Liver (tissue), 9 donors: ENCODE results near the gene TFF3. TPM values are rescaled to one million over a fixed set of nuclear protein-coding genes. Genes with fewer than 3 reads are reported as not detected.

ENCODE experiments used
- DNase-seq: peaks from one replicate; pipeline ENCODE4 v3.0.0-alpha.2; 2017; ENCODE audit warnings: low spot score
- H3K27ac ChIP-seq, 2 donors: one replicate each; pipeline ENCODE4 v1.7.0; 2013; ENCODE audit warnings: inconsistent platforms in 2 of 2, low read length in 2 of 2, control low read depth in 1 of 2, low read depth in 1 of 2, mild to moderate bottlenecking in 1 of 2
- H3K27me3 ChIP-seq, 4 donors: one replicate each; pipeline versions ENCODE4 v1.6.1 to v1.7.0; 2013; ENCODE audit warnings: low read length in 3 of 4, inconsistent platforms in 1 of 4, mild to moderate bottlenecking in 1 of 4, moderate library complexity in 1 of 4; ENCODE audit not compliant: control insufficient read depth in 4 of 4, insufficient read depth in 4 of 4
- H3K36me3 ChIP-seq, 4 donors: one replicate each; pipeline versions ENCODE4 v1.6.1 to v1.7.0; 2013; ENCODE audit warnings: low read length in 3 of 4, mild to moderate bottlenecking in 3 of 4, low read depth in 1 of 4, moderate library complexity in 1 of 4; ENCODE audit not compliant: control insufficient read depth in 4 of 4, insufficient read depth in 3 of 4
- H3K4me1 ChIP-seq, 4 donors: one replicate each; pipeline versions ENCODE4 v1.6.1 to v1.7.0; 2013; ENCODE audit warnings: low read length in 3 of 4, mild to moderate bottlenecking in 3 of 4, moderate library complexity in 1 of 4; ENCODE audit not compliant: control insufficient read depth in 4 of 4, insufficient read depth in 4 of 4
- H3K4me3 ChIP-seq, 3 donors: one replicate each; pipeline versions ENCODE4 v1.6.1 to v1.7.0; 2013; ENCODE audit warnings: low read length in 3 of 3, control low read depth in 1 of 3, low read depth in 1 of 3, mild to moderate bottlenecking in 1 of 3
- H3K9ac ChIP-seq, 2 donors: one replicate each; pipeline ENCODE4 v1.7.0; 2013; ENCODE audit warnings: low read length in 2 of 2, mild to moderate bottlenecking in 2 of 2, moderate library complexity in 2 of 2, control low read depth in 1 of 2, low read depth in 1 of 2
- H3K9me3 ChIP-seq, 4 donors: one replicate each; pipeline versions ENCODE4 v1.6.1 to v1.7.0; 2013; ENCODE audit warnings: low read length in 3 of 4; ENCODE audit not compliant: control insufficient read depth in 4 of 4
- EGR1 ChIP-seq, 2 donors: IDR thresholded peaks; 2 replicates each; pipeline ENCODE4 v1.6.1; 2016 to 2018; ENCODE audit warnings: antibody characterized with exemption in 2 of 2, low read depth in 2 of 2
- FOXA1 ChIP-seq: IDR thresholded peaks from 2 replicates; pipeline ENCODE4 v1.6.1; 2016; ENCODE audit warnings: antibody characterized with exemption
- GABPA ChIP-seq, 2 donors: IDR thresholded peaks in 1 of 2; conservative IDR thresholded peaks in 1 of 2; 2 replicates each; pipeline ENCODE4 v1.6.1; 2016; ENCODE audit warnings: antibody characterized with exemption in 2 of 2, mild to moderate bottlenecking in 1 of 2, moderate library complexity in 1 of 2
- HNF4A ChIP-seq, 2 donors: conservative IDR thresholded peaks; 2 replicates each; pipeline ENCODE4 v1.6.1; 2016; ENCODE audit warnings: antibody characterized with exemption in 2 of 2, mild to moderate bottlenecking in 2 of 2
- HNF4G ChIP-seq: IDR thresholded peaks from 2 replicates; pipeline ENCODE4 v1.6.1; 2016; ENCODE audit warnings: antibody characterized with exemption
- JUND ChIP-seq, 2 donors: IDR thresholded peaks; 2 replicates each; pipeline ENCODE4 v1.6.1; 2016; ENCODE audit warnings: antibody characterized with exemption in 2 of 2
- RAD21 ChIP-seq, 2 donors: IDR thresholded peaks; 2 replicates each; pipeline ENCODE4 v1.6.1; 2016; ENCODE audit warnings: antibody characterized with exemption in 2 of 2, mild to moderate bottlenecking in 2 of 2
- RXRA ChIP-seq, 2 donors: IDR thresholded peaks; 2 replicates each; pipeline ENCODE4 v1.6.1; 2017 to 2018; ENCODE audit warnings: antibody characterized with exemption in 2 of 2, mild to moderate bottlenecking in 1 of 2
- SP1 ChIP-seq: IDR thresholded peaks from 2 replicates; pipeline ENCODE4 v1.6.1; 2018; ENCODE audit warnings: antibody characterized with exemption, mild to moderate bottlenecking
- TAF1 ChIP-seq: conservative IDR thresholded peaks from 2 replicates; pipeline ENCODE4 v1.6.1; 2016; ENCODE audit warnings: antibody characterized with exemption, mild to moderate bottlenecking
- whole genome bisulfite sequencing: extraction: QIAGEN DNeasy Blood & Tissue Kit; methylation state at CpG from one replicate; pipeline ENCODE4 v1.1.7; 2013; 5-methylcytosine and 5-hydroxymethylcytosine counted together
- polyA plus RNA-seq, 2 donors: library from polyadenylated mRNA; stranded (reverse) in 1 of 2; unstranded in 1 of 2; fragments of 200-250 nt in 1 of 2; fragments of >200 nt in 1 of 2; fragmentation: Nextera tagmentation in 1 of 2; extraction: Ambion mirVana in 1 of 2; gene quantifications; one replicate each; pipeline versions ENCODE4 v1.2.1 to v1.2.3, GENCODE V29; 2013 to 2015
- total RNA-seq, 2 donors: library from RNA; depleted of rRNA; stranded (reverse); fragments of >200 nt; gene quantifications; one replicate each; pipeline ENCODE4 v1.2.3, GENCODE V29; 2014
- TF ChIP-seq, protein P1 (sequence below): IDR thresholded peaks from 2 replicates; pipeline ENCODE4 v1.6.1; 2016; ENCODE audit warnings: antibody characterized with exemption
- TF ChIP-seq, protein P2 (sequence below): fragments of 150-350 bp; IDR thresholded peaks from 2 replicates; pipeline ENCODE4 v1.5.1; 2017; ENCODE audit warnings: improper control_type of control experiment, low read depth, low read length; ENCODE audit not compliant: missing input control
- TF ChIP-seq, protein P3 (sequence below): IDR thresholded peaks from 2 replicates; pipeline ENCODE4 v1.6.1; 2016; ENCODE audit warnings: antibody characterized with exemption
- TF ChIP-seq, protein P4 (sequence below): IDR thresholded peaks from 2 replicates; pipeline ENCODE4 v1.6.1; 2016; ENCODE audit warnings: antibody characterized with exemption, mild to moderate bottlenecking
- TF ChIP-seq, protein P5 (sequence below): IDR thresholded peaks from 2 replicates; pipeline ENCODE4 v1.6.1; 2016; ENCODE audit warnings: antibody characterized with exemption
- donor health status: healthy.
- donor health status: healthy.
- donor health status: healthy.
- donor health status: healthy.
- donor health status: healthy.

The TFF3 gene
- total and polyA plus RNA-seq, 4 donors, result 0.09 to 4.1 (median 1.5) TPM

DNA sequence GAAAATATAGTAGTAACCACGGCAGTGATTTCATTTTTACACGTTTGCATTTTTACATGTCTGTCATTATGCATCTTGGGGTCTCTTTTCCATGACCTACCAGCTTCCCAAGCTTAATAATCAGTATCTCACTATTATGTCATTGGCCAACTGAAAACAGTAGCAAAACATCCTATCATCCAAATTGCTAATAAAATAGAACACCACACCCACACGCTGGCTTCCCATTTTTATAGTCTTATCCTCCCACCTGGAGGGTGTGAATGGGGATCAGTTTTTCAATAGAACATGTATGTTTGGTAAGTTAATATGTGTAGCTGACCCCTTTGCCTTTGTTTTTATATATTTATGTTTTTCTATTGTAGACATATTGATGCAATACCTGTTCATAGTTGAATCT lies 11.8 kb downstream of the TFF3 start:
- no peak overlapping the region for H3K27ac ChIP-seq
- no peaks in the 10 kb centered on the region for H3K4me1 ChIP-seq
- H3K9ac ChIP-seq, result no peak overlapping the region
- H3K27me3 ChIP-seq, result peaks cover 0 to 4% (median 0%) of the 10 kb centered on the region in 4 donors
- H3K36me3 ChIP-seq, result no peaks in the 10 kb centered on the region
- WGBS, result 77% methylated on average over 3 of the region's 3 CpGs
- no peak overlapping the region for H3K4me3 ChIP-seq
- TF ChIP-seq RAD21 (IDR thresholded peaks at IDR 0.05), result no peak
- TF ChIP-seq HNF4G, result no peak
- no peak for TF ChIP-seq FOXA1
- no peak for DNase-seq
- no peaks in the 10 kb centered on the region for H3K9me3 ChIP-seq

DNA sequence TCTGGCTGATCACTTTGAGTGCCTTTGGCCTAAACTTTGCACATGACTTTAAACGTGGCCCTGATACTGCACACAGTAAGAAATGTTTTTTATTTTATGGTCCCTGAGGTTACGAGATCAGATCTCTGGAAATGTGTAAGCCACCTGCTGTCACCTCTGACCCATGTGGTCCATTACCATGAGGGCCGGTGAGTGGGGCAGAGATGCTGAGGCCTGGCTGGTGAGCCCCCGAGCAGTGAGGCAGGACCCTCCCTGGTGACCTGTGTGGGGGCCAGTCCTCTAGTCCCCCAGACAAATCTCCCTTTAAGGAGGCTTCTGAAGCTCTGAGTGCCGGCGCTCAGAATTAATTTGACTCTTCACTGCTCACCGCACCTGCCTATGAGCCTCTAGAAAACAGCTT lies 12.4 kb downstream of the TFF3 start:
- Histone ChIP-seq H3K9me3 (no peaks in the 10 kb centered on the region), H3K36me3 (no peaks in the 10 kb centered on the region), H3K4me3 (no peak overlapping the region), H3K27ac (peak overlapping the region in 1 of 2 donors; percentile 61), H3K9ac (no peak overlapping the region), H3K27me3 (no peaks in the 10 kb centered on the region), H3K4me1 (no peaks in the 10 kb centered on the region)
- WGBS, result 66% methylated on average over 7 of the region's 7 CpGs
- TF ChIP-seq, protein P1, sequence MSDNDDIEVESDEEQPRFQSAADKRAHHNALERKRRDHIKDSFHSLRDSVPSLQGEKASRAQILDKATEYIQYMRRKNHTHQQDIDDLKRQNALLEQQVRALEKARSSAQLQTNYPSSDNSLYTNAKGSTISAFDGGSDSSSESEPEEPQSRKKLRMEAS, result no peak
- TF ChIP-seq, protein P2, sequence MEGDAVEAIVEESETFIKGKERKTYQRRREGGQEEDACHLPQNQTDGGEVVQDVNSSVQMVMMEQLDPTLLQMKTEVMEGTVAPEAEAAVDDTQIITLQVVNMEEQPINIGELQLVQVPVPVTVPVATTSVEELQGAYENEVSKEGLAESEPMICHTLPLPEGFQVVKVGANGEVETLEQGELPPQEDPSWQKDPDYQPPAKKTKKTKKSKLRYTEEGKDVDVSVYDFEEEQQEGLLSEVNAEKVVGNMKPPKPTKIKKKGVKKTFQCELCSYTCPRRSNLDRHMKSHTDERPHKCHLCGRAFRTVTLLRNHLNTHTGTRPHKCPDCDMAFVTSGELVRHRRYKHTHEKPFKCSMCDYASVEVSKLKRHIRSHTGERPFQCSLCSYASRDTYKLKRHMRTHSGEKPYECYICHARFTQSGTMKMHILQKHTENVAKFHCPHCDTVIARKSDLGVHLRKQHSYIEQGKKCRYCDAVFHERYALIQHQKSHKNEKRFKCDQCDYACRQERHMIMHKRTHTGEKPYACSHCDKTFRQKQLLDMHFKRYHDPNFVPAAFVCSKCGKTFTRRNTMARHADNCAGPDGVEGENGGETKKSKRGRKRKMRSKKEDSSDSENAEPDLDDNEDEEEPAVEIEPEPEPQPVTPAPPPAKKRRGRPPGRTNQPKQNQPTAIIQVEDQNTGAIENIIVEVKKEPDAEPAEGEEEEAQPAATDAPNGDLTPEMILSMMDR, result no peak
- TF ChIP-seq, protein P3, sequence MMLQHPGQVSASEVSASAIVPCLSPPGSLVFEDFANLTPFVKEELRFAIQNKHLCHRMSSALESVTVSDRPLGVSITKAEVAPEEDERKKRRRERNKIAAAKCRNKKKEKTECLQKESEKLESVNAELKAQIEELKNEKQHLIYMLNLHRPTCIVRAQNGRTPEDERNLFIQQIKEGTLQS, result no peak
- TF ChIP-seq HNF4A (conservative IDR thresholded peaks at IDR 0.05), result no peak
- TF ChIP-seq SP1, result no peak
- TF ChIP-seq RAD21 (IDR thresholded peaks at IDR 0.05), result no peak
- TF ChIP-seq, protein P4, sequence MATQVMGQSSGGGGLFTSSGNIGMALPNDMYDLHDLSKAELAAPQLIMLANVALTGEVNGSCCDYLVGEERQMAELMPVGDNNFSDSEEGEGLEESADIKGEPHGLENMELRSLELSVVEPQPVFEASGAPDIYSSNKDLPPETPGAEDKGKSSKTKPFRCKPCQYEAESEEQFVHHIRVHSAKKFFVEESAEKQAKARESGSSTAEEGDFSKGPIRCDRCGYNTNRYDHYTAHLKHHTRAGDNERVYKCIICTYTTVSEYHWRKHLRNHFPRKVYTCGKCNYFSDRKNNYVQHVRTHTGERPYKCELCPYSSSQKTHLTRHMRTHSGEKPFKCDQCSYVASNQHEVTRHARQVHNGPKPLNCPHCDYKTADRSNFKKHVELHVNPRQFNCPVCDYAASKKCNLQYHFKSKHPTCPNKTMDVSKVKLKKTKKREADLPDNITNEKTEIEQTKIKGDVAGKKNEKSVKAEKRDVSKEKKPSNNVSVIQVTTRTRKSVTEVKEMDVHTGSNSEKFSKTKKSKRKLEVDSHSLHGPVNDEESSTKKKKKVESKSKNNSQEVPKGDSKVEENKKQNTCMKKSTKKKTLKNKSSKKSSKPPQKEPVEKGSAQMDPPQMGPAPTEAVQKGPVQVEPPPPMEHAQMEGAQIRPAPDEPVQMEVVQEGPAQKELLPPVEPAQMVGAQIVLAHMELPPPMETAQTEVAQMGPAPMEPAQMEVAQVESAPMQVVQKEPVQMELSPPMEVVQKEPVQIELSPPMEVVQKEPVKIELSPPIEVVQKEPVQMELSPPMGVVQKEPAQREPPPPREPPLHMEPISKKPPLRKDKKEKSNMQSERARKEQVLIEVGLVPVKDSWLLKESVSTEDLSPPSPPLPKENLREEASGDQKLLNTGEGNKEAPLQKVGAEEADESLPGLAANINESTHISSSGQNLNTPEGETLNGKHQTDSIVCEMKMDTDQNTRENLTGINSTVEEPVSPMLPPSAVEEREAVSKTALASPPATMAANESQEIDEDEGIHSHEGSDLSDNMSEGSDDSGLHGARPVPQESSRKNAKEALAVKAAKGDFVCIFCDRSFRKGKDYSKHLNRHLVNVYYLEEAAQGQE, result no peak
- no peak for TF ChIP-seq TAF1
- TF ChIP-seq, protein P5, sequence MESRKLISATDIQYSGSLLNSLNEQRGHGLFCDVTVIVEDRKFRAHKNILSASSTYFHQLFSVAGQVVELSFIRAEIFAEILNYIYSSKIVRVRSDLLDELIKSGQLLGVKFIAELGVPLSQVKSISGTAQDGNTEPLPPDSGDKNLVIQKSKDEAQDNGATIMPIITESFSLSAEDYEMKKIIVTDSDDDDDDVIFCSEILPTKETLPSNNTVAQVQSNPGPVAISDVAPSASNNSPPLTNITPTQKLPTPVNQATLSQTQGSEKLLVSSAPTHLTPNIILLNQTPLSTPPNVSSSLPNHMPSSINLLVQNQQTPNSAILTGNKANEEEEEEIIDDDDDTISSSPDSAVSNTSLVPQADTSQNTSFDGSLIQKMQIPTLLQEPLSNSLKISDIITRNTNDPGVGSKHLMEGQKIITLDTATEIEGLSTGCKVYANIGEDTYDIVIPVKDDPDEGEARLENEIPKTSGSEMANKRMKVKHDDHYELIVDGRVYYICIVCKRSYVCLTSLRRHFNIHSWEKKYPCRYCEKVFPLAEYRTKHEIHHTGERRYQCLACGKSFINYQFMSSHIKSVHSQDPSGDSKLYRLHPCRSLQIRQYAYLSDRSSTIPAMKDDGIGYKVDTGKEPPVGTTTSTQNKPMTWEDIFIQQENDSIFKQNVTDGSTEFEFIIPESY, result no peak
- TF ChIP-seq FOXA1, result no peak
- TF ChIP-seq EGR1 (IDR thresholded peaks at IDR 0.05; ENCODE audit: low read depth in 2 of 2), result no peak
- TF ChIP-seq GABPA (IDR thresholded peaks at IDR 0.05 in 1 of 2, conservative IDR thresholded peaks at IDR 0.05 in 1 of 2), result no peak
- TF ChIP-seq JUND (IDR thresholded peaks at IDR 0.05), result no peak
- no peak for TF ChIP-seq RXRA (IDR thresholded peaks at IDR 0.05)
- TF ChIP-seq HNF4G, result no peak
- DNase-seq, result no peak
